SIG-M5 (cell line): ENCODE results near the gene CGNL1.

ENCODE experiments used
- DNase-seq: peaks from one replicate; lab custom pipeline; 2025; lab: John Stamatoyannopoulos, UW

Gene CGNL1

GRCh38 chr15:57460208-57460816 lies 84.0 kb downstream of the CGNL1 start:
- no peak for DNase-seq

- DNase-seq, result no peak
These were observed 85.2 kb downstream of the CGNL1 start for GRCh38 chr15:57461541-57461940.

GRCh38 chr15:57462381-57462780 lies 86.1 kb downstream of the CGNL1 start:
- DNase-seq, result no peak

GRCh38 chr15:57463360-57463759 lies 87.1 kb downstream of the CGNL1 start:
- no peak for DNase-seq

- DNase-seq, result no peak
These were observed 88.2 kb downstream of the CGNL1 start for GRCh38 chr15:57464480-57464879.

GRCh38 chr15:57468486-57468885 lies 92.2 kb downstream of the CGNL1 start:
- no peak for DNase-seq

GRCh38 chr15:57470543-57470942 lies 94.2 kb downstream of the CGNL1 start:
- DNase-seq, result no peak

GRCh38 chr15:57472861-57473260 lies 96.6 kb downstream of the CGNL1 start:
- DNase-seq, result no peak

GRCh38 chr15:57476533-57476975 lies 100.2 kb downstream of the CGNL1 start:
- DNase-seq, result no peak

- DNase-seq, result no peak
These were observed 101.6 kb downstream of the CGNL1 start for GRCh38 chr15:57477736-57478522.

- DNase-seq, result no peak
These were observed 102.7 kb downstream of the CGNL1 start for GRCh38 chr15:57479005-57479404.

GRCh38 chr15:57481038-57481705 lies 104.9 kb downstream of the CGNL1 start:
- DNase-seq, result no peak

GRCh38 chr15:57485869-57486268 lies 109.6 kb downstream of the CGNL1 start:
- DNase-seq, result no peak

- no peak for DNase-seq
These were observed 110.5 kb downstream of the CGNL1 start for GRCh38 chr15:57486833-57487232.

GRCh38 chr15:57489122-57489521 lies 112.8 kb downstream of the CGNL1 start:
- no peak for DNase-seq

GRCh38 chr15:57493351-57493750 lies 117.0 kb downstream of the CGNL1 start:
- DNase-seq, result no peak

GRCh38 chr15:57494581-57494980 lies 118.3 kb downstream of the CGNL1 start:
- DNase-seq, result no peak

GRCh38 chr15:57495041-57495440 lies 118.7 kb downstream of the CGNL1 start:
- DNase-seq, result no peak

GRCh38 chr15:57495554-57496165 lies 119.4 kb downstream of the CGNL1 start:
- no peak for DNase-seq

GRCh38 chr15:57496594-57496945 lies 120.3 kb downstream of the CGNL1 start:
- DNase-seq, result no peak

- DNase-seq, result no peak
These were observed 120.9 kb downstream of the CGNL1 start for GRCh38 chr15:57496946-57497869.

- no peak for DNase-seq
These were observed 124.0 kb downstream of the CGNL1 start for GRCh38 chr15:57500256-57500655.
